ENCODE measurements around the gene ABITRAM.

The ABITRAM gene

DNA sequence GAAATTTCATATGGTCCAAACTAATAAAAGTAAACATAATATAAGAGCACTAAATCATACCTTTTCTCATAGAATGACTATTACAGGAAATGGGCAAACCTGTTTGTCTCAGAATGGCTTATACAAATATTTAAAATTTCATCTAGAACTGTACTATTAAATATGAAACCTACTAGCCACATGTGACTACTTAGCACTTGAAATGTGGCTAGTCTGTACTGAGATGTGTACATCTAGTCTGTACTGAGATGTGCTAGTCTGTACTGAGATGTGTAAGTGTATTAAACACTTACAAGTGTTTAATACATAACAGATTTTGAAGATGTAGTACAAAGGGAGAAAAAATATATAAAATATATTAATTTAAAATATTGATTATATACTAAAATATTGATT lies 22.4 kb downstream of the ABITRAM start:
- TF ChIP-seq, protein P1, sequence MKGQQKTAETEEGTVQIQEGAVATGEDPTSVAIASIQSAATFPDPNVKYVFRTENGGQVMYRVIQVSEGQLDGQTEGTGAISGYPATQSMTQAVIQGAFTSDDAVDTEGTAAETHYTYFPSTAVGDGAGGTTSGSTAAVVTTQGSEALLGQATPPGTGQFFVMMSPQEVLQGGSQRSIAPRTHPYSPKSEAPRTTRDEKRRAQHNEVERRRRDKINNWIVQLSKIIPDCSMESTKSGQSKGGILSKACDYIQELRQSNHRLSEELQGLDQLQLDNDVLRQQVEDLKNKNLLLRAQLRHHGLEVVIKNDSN (IDR thresholded peaks at IDR 0.05), result no peak
- TF ChIP-seq TEAD4 (IDR thresholded peaks at IDR 0.05) (no peak), EGR1 (IDR thresholded peaks at IDR 0.05) (no peak), FOXM1 (IDR thresholded peaks at IDR 0.05; ENCODE audit: borderline replicate concordance, low read depth) (no peak), CREB1 (IDR thresholded peaks at IDR 0.05; ENCODE audit: low read depth) (no peak), RAD21 (IDR thresholded peaks at IDR 0.05; ENCODE audit: low read depth) (no peak), YY1 (IDR thresholded peaks at IDR 0.05; ENCODE audit: low read depth) (no peak), TCF12 (IDR thresholded peaks at IDR 0.05; ENCODE audit: low read depth) (no peak), NFIC (IDR thresholded peaks at IDR 0.05) (no peak), EP300 (IDR thresholded peaks at IDR 0.05; ENCODE audit: borderline replicate concordance) (no peak), CEBPB (IDR thresholded peaks at IDR 0.05) (no peak), ZBTB7A (IDR thresholded peaks at IDR 0.05; ENCODE audit: low read depth) (no peak), TAF1 (IDR thresholded peaks at IDR 0.05; ENCODE audit: low read depth) (no peak)
- TF ChIP-seq, protein P2, sequence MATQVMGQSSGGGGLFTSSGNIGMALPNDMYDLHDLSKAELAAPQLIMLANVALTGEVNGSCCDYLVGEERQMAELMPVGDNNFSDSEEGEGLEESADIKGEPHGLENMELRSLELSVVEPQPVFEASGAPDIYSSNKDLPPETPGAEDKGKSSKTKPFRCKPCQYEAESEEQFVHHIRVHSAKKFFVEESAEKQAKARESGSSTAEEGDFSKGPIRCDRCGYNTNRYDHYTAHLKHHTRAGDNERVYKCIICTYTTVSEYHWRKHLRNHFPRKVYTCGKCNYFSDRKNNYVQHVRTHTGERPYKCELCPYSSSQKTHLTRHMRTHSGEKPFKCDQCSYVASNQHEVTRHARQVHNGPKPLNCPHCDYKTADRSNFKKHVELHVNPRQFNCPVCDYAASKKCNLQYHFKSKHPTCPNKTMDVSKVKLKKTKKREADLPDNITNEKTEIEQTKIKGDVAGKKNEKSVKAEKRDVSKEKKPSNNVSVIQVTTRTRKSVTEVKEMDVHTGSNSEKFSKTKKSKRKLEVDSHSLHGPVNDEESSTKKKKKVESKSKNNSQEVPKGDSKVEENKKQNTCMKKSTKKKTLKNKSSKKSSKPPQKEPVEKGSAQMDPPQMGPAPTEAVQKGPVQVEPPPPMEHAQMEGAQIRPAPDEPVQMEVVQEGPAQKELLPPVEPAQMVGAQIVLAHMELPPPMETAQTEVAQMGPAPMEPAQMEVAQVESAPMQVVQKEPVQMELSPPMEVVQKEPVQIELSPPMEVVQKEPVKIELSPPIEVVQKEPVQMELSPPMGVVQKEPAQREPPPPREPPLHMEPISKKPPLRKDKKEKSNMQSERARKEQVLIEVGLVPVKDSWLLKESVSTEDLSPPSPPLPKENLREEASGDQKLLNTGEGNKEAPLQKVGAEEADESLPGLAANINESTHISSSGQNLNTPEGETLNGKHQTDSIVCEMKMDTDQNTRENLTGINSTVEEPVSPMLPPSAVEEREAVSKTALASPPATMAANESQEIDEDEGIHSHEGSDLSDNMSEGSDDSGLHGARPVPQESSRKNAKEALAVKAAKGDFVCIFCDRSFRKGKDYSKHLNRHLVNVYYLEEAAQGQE (IDR thresholded peaks at IDR 0.05; ENCODE audit: low read depth), result no peak
- TF ChIP-seq, protein P3, sequence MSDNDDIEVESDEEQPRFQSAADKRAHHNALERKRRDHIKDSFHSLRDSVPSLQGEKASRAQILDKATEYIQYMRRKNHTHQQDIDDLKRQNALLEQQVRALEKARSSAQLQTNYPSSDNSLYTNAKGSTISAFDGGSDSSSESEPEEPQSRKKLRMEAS (IDR thresholded peaks at IDR 0.05), result no peak

DNA sequence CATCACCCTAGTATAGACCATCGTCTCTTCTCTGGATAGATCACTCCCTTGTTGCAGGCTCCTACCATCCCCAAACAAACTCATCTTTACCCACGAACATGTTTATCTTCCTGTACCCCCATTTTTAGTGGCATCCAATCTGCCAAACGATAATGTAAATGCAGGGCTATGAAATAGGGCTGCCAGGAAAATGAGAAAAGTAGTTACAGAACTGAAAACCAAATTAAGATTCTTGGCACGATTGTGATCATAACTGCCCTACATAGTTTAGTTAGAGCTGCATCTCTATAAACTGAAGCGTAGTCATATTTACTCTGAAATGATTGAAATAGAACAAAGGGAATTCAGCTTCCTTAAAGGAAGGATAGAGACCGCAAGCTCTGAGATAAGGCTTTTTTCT lies 26.1 kb downstream of the ABITRAM start:
- TF ChIP-seq EGR1 (IDR thresholded peaks at IDR 0.05) (no peak), RAD21 (IDR thresholded peaks at IDR 0.05; ENCODE audit: low read depth) (no peak), ZBTB7A (IDR thresholded peaks at IDR 0.05; ENCODE audit: low read depth) (no peak), TAF1 (IDR thresholded peaks at IDR 0.05; ENCODE audit: low read depth) (no peak), TCF12 (IDR thresholded peaks at IDR 0.05; ENCODE audit: low read depth) (no peak)
- TF ChIP-seq, protein P1 (IDR thresholded peaks at IDR 0.05), result no peak
- TF ChIP-seq, protein P3 (IDR thresholded peaks at IDR 0.05), result no peak

DNA sequence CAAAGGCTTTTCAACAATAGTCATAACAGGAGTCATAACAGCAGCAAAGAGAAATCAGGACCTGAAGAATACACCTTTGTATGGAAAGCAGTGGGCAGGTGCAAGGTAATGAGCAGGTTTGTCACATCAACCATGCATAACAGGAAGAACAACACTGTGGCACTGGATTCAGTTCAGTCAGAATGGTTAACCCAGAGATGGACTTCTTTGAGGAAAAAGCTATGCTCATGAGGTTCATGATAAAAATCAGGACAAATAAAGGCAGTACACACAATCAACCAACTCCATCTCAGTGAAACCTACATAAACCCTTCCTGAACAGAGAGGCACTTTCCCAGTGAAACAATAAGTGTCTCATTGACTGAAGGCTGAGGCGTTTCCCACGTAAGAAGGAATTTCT lies 27.0 kb downstream of the ABITRAM start:
- TF ChIP-seq TCF12 (IDR thresholded peaks at IDR 0.05; ENCODE audit: low read depth), result no peak
- TF ChIP-seq, protein P1 (IDR thresholded peaks at IDR 0.05), result no peak
- TF ChIP-seq CREB1 (IDR thresholded peaks at IDR 0.05; ENCODE audit: low read depth), result no peak
- no peak for TF ChIP-seq NFIC (IDR thresholded peaks at IDR 0.05)
- TF ChIP-seq EGR1 (IDR thresholded peaks at IDR 0.05), result no peak
- no peak for TF ChIP-seq RAD21 (IDR thresholded peaks at IDR 0.05; ENCODE audit: low read depth)
- TF ChIP-seq, protein P3 (IDR thresholded peaks at IDR 0.05), result no peak
- TF ChIP-seq, protein P2 (IDR thresholded peaks at IDR 0.05; ENCODE audit: low read depth), result no peak
- TF ChIP-seq EP300 (IDR thresholded peaks at IDR 0.05; ENCODE audit: borderline replicate concordance), result no peak
- no peak for TF ChIP-seq ZBTB7A (IDR thresholded peaks at IDR 0.05; ENCODE audit: low read depth)
- no peak for TF ChIP-seq TAF1 (IDR thresholded peaks at IDR 0.05; ENCODE audit: low read depth)
- TF ChIP-seq CEBPB (IDR thresholded peaks at IDR 0.05), result no peak
- TF ChIP-seq TEAD4 (IDR thresholded peaks at IDR 0.05), result no peak
- TF ChIP-seq FOXM1 (IDR thresholded peaks at IDR 0.05; ENCODE audit: borderline replicate concordance, low read depth), result no peak
- no peak for TF ChIP-seq YY1 (IDR thresholded peaks at IDR 0.05; ENCODE audit: low read depth)

DNA sequence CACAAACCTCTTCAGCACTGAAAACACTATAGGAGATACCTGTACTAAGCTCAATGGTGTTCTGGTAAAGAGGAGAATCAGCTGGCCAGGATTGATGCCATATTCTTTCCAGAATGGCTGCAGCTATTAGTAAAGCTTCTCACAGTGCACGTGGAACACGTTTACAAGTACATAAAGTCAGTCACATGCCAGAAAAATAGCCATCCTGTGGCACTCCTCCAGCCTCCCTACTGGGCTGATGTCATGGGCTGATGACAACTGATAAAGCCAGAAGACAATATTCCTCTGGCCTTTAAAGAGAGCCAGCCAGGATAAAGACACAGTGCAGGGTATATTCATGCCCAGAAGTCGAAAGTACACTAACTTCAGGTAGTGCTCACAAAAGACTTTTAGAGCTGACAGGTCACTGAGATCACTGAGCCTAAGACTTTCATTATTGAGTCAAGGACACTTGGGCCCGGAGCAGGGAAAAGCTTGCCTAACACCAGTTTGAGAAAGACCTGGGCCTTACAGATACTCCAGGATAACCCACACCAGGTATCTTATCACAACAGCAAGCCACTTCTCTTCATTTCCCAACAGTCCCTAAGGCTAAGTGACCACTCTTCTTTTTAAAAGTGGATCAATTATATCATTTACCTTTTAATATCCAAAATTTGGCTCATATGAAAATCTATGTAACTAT lies 29.4 kb downstream of the ABITRAM start:
- TF ChIP-seq NFIC (IDR thresholded peaks at IDR 0.05), result no peak
- TF ChIP-seq RAD21 (IDR thresholded peaks at IDR 0.05; ENCODE audit: low read depth), result no peak
- no peak for TF ChIP-seq CEBPB (IDR thresholded peaks at IDR 0.05)
- no peak for TF ChIP-seq EGR1 (IDR thresholded peaks at IDR 0.05)
- no peak for TF ChIP-seq FOXM1 (IDR thresholded peaks at IDR 0.05; ENCODE audit: borderline replicate concordance, low read depth)
- TF ChIP-seq, protein P1 (IDR thresholded peaks at IDR 0.05), result no peak
- TF ChIP-seq TAF1 (IDR thresholded peaks at IDR 0.05; ENCODE audit: low read depth), result no peak

DNA sequence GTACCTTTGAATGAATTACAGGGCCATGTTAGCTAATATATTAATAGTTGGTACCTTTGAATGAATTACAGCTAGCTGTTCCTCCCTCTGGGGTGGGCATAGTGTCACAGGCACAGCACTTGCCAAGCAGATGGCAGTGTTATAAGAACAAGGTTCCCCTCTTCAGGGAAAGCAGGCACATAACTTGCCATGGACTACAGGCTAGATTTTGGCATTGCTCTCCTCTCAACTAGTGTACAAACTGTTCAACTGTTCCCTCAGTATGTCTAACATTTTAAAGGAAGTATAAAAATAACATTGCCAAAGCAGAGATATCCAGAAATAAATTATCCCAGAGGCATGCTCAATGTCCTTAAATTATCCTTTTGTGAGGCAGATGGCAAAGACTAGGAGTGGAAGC lies 33.7 kb downstream of the ABITRAM start:
- TF ChIP-seq, protein P3 (IDR thresholded peaks at IDR 0.05), result no peak
- TF ChIP-seq YY1 (IDR thresholded peaks at IDR 0.05; ENCODE audit: low read depth) (no peak), TAF1 (IDR thresholded peaks at IDR 0.05; ENCODE audit: low read depth) (no peak), ZBTB7A (IDR thresholded peaks at IDR 0.05; ENCODE audit: low read depth) (no peak), EGR1 (IDR thresholded peaks at IDR 0.05) (no peak), TEAD4 (IDR thresholded peaks at IDR 0.05) (no peak), CEBPB (IDR thresholded peaks at IDR 0.05) (no peak), CREB1 (IDR thresholded peaks at IDR 0.05; ENCODE audit: low read depth) (no peak), NFIC (IDR thresholded peaks at IDR 0.05) (no peak), FOXM1 (IDR thresholded peaks at IDR 0.05; ENCODE audit: borderline replicate concordance, low read depth) (no peak), RAD21 (IDR thresholded peaks at IDR 0.05; ENCODE audit: low read depth) (no peak), EP300 (IDR thresholded peaks at IDR 0.05; ENCODE audit: borderline replicate concordance) (no peak)
- TF ChIP-seq, protein P2 (IDR thresholded peaks at IDR 0.05; ENCODE audit: low read depth), result no peak
